ENCODE results near the gene ZNF575. TPM values are rescaled to one million over a fixed set of nuclear protein-coding genes. Genes with fewer than 3 reads are reported as not detected.

ZNF575 gene
- total RNA-seq, 6 experiments from 2014 or later = 0.89 to 0.99 (median 0.95) TPM; not detected in 1

GRCh38 chr19:43553656-43554055 lies 20.7 kb downstream of the ZNF575 start:
- DNase-seq (no peak), ATAC-seq (no peak)
- Histone ChIP-seq H3K27ac (no peak overlapping the region), H3K9me3 (no peaks in the 10 kb centered on the region), H3K4me1 (no peaks in the 10 kb centered on the region), H3K4me3 (no peak overlapping the region), H3K27me3 (no peaks in the 10 kb centered on the region), H3K36me3 (peaks cover 0 to 21% (median 0%) of the 10 kb centered on the region in 4 donors)
- TF ChIP-seq POLR2A (IDR thresholded peaks at IDR 0.05) (no peak), CTCF (IDR thresholded peaks at IDR 0.05) (no peak)
- intact Hi-C loops (cut with DNase I) = loop anchor here in 1 of 2 donors (10.0 kb wide), 1 partner anchor 101 kb away; no protein-coding TSS in a partner anchor
- 83% methylated on average over 1 of the region's 4 CpGs for WGBS (ENCODE audit: insufficient coverage, low coverage, low lambda C conversion rate, missing lambda C conversion rate)

DNA sequence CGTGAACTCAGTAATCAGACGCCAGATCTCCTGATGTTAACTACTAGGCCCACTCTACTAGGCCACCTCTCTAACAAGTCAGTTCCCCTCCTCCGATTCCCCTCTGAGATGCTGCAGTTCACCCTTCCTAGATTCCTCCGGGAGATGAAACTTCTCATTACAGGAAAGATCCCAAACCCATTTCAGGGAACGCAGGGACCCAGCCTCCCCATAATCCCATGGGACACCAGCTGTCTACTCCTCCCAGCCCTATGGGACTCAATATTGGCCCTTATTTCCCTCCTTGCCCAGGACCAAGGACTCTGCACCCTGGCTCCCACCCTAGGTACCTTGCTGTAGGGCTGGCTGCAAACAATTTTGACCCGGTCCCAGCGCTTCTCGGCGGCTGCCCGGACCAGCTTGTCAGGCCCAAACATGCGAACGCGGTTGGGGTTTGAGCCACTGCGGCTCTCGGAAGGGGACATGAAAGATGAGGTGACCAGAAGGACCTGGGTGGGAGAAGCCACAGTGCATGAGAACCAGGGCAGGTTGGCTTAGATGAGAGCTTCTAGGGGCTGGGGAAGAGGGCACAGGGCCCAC lies 21.4 kb downstream of the ZNF575 start:
- no peaks in the 10 kb centered on the region for H3K4me1 ChIP-seq
- no peak for ATAC-seq
- intact Hi-C loops (cut with DNase I) = loop anchor here in 1 of 2 donors (10.0 kb wide), 1 partner anchor 100 kb away; no protein-coding TSS in a partner anchor
- WGBS (ENCODE audit: insufficient coverage, low coverage, low lambda C conversion rate, missing lambda C conversion rate) = 91% methylated on average over 13 of the region's 15 CpGs
- no peak overlapping the region for H3K4me3 ChIP-seq
- TF ChIP-seq POLR2A (IDR thresholded peaks at IDR 0.05) = no peak
- no peak for TF ChIP-seq CTCF (IDR thresholded peaks at IDR 0.05)
- no peak for DNase-seq
- H3K9me3 ChIP-seq = no peaks in the 10 kb centered on the region
- H3K36me3 ChIP-seq = peaks cover 0 to 21% (median 0%) of the 10 kb centered on the region in 4 donors
- H3K27ac ChIP-seq = no peak overlapping the region
- H3K27me3 ChIP-seq = no peaks in the 10 kb centered on the region

DNA sequence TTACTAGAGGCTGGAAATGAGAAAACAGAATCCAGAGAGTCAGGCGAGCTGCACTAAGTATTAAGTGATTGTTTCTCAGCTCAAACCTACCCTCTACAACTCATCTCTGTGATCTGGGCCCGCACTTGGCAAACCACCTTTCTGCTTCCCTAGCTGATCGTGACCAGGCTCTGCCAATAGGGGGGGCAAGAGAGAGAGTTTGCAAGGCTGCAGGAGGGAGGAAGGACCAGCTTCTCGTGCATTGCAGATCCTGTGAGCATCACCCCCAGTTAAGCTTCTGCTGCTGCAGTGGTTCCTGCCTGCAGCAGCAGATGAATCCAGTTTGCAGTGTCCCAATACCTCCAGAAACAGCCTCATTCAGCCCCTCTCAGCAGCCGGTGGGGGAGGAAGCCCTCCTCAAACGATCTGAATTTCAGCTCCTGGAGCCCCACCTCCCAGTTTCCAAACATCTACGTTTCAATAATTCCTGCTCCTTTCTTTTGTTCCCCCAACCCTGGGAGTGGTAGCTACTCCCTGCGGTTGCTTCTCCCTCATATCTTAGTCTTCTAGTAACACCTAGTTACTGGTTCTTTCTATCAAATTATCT lies 22.3 kb downstream of the ZNF575 start:
- H3K4me3 ChIP-seq = no peak overlapping the region
- no peak overlapping the region for H3K27ac ChIP-seq
- WGBS (ENCODE audit: insufficient coverage, low coverage, low lambda C conversion rate, missing lambda C conversion rate) = 49% methylated on average over 6 of the region's 8 CpGs
- ATAC-seq (peak; percentile 79 to 95 (median 92)), DNase-seq (peak; percentile 64 to 76 (median 70))
- peak; percentile 60 to 76 (median 74) for TF ChIP-seq CTCF (IDR thresholded peaks at IDR 0.05)
- TF ChIP-seq POLR2A (IDR thresholded peaks at IDR 0.05) = no peak
- H3K36me3 ChIP-seq = peaks cover 0 to 21% (median 0%) of the 10 kb centered on the region in 4 donors
- intact Hi-C loops (cut with DNase I) = loop anchor here in 1 of 2 donors (10.0 kb wide), 1 partner anchor 100 kb away; no protein-coding TSS in a partner anchor
- H3K9me3 ChIP-seq = no peaks in the 10 kb centered on the region
- no peaks in the 10 kb centered on the region for H3K27me3 ChIP-seq
- no peaks in the 10 kb centered on the region for H3K4me1 ChIP-seq

DNA sequence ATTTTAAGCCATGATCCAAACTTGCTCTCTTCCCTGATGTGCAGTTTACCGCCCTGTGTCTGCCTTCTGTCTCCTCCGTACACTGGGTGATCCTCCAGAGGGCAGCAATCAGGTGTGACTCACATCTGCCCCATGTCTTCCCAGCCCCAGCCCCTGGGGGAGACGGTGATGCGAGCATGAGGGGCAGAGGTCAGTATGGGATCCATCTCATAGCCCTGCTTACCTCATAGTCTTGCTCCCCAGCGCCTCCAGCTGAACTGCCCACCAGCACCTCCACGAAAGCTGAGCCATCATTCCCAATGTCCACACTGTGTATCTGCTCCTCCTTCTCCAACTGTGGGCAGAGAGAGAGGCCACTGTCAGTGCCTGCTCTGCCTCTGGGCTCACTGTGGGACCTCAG lies 27.7 kb downstream of the ZNF575 start:
- Histone ChIP-seq H3K27ac (no peak overlapping the region), H3K4me1 (no peaks in the 10 kb centered on the region), H3K4me3 (no peak overlapping the region), H3K27me3 (no peaks in the 10 kb centered on the region), H3K9me3 (no peaks in the 10 kb centered on the region), H3K36me3 (no peaks in the 10 kb centered on the region)
- TF ChIP-seq POLR2A (IDR thresholded peaks at IDR 0.05) (no peak), CTCF (IDR thresholded peaks at IDR 0.05) (no peak)
- WGBS (ENCODE audit: insufficient coverage, low coverage, low lambda C conversion rate, missing lambda C conversion rate) = 83% methylated on average over 3 of the region's 6 CpGs
- intact Hi-C loops (cut with DNase I) = no loop called here
- ATAC-seq = peak in 1 of 4 donors; percentile 20
- DNase-seq = no peak
